OCI-LY3 (cell line): ENCODE measurements around the gene CBY2.

Experiments
- H2AFZ ChIP-seq: fragments of 200-600, 300-600 bp; shearing (Covaris generic); 2 replicates; pipeline ENCODE4 v1.6.0; 2014; ENCODE audit warnings: antibody characterized with exemption, low read depth, low read length
- H3K27ac ChIP-seq: fragments of 200-600, 300-600 bp; sonication (generic); 2 replicates; pipeline ENCODE4 v1.5.1; 2014; ENCODE audit warnings: mild to moderate bottlenecking, low read length, moderate library complexity, mixed read lengths
- H3K27me3 ChIP-seq: fragments of 200-600, 300-600 bp; sonication (generic); 2 replicates; pipeline ENCODE4 v1.6.1; 2014; ENCODE audit warnings: low read depth, low read length, mixed read lengths
- H3K36me3 ChIP-seq: fragments of 200-600, 300-600 bp; sonication (generic); replicated peaks from 2 replicates; pipeline ENCODE3; 2014; ENCODE audit warnings: low read depth, low read length, mixed read lengths
- H3K4me1 ChIP-seq: fragments of 300-600, 200-600 bp; sonication (generic); 2 replicates; pipeline ENCODE4 v1.6.1; 2014; ENCODE audit warnings: low read length, mixed read lengths
- H3K4me2 ChIP-seq: fragments of 200-600, 300-600 bp; sonication (generic); 2 replicates; pipeline ENCODE4 v1.6.1; 2014; ENCODE audit warnings: low read length, mixed read lengths
- H3K4me3 ChIP-seq: fragments of 300-600, 200-600 bp; sonication (generic); 2 replicates; pipeline ENCODE4 v1.5.1; 2014; ENCODE audit warnings: antibody characterized with exemption, mild to moderate bottlenecking, low read length, moderate library complexity
- H3K79me2 ChIP-seq: fragments of 300-600, 200-600 bp; shearing (Covaris generic); 2 replicates; pipeline ENCODE4 v1.6.1; 2014; ENCODE audit warnings: mild to moderate bottlenecking, low read length, mixed read lengths
- H3K9ac ChIP-seq: fragments of 300-600, 200-600 bp; shearing (Covaris generic); 2 replicates; pipeline ENCODE4 v1.6.0; 2014; ENCODE audit warnings: mild to moderate bottlenecking, low read length, moderate library complexity
- H3K9me3 ChIP-seq: fragments of 200-600, 300-600 bp; shearing (Covaris generic); 2 replicates; pipeline ENCODE4 v1.6.1; 2014; ENCODE audit warnings: low read length, mixed read lengths; ENCODE audit not compliant: insufficient read depth
- H4K20me1 ChIP-seq: fragments of 200-600, 300-600 bp; sonication (generic); 2 replicates; pipeline ENCODE4 v1.6.1; 2016; ENCODE audit warnings: low read length, mixed read lengths; ENCODE audit not compliant: insufficient read depth
- CTCF ChIP-seq: fragments of 200-600, 300-600 bp; sonication (generic); IDR thresholded peaks from 2 replicates; pipeline ENCODE4 v1.5.1; 2014; ENCODE audit warnings: antibody characterized with exemption, low read length, low read depth
- EZH2phosphoT487 ChIP-seq: fragments of 200-600 bp; shearing (Covaris generic); IDR thresholded peaks from 2 replicates; pipeline ENCODE4 v1.6.1; 2018; ENCODE audit warnings: antibody characterized with exemption, mixed run types, low read depth

CBY2 gene

GRCh38 chr13:45707516-45708100 lies 5.5 kb downstream of the CBY2 start:
- H3K27ac ChIP-seq: no peak overlapping the region
- H3K9ac ChIP-seq: no peak overlapping the region
- no peaks in the 10 kb centered on the region for H3K27me3 ChIP-seq
- H3K4me2 ChIP-seq: no peak overlapping the region
- no peak overlapping the region for H2AFZ ChIP-seq
- H3K79me2 ChIP-seq: no peaks in the 10 kb centered on the region
- no peaks in the 10 kb centered on the region for H4K20me1 ChIP-seq
- H3K4me1 ChIP-seq: peaks cover 25% of the 10 kb centered on the region
- TF ChIP-seq EZH2phosphoT487 (no peak), CTCF (no peak)
- H3K36me3 ChIP-seq: no peaks in the 10 kb centered on the region
- H3K4me3 ChIP-seq: no peak overlapping the region
- no peaks in the 10 kb centered on the region for H3K9me3 ChIP-seq

DNA sequence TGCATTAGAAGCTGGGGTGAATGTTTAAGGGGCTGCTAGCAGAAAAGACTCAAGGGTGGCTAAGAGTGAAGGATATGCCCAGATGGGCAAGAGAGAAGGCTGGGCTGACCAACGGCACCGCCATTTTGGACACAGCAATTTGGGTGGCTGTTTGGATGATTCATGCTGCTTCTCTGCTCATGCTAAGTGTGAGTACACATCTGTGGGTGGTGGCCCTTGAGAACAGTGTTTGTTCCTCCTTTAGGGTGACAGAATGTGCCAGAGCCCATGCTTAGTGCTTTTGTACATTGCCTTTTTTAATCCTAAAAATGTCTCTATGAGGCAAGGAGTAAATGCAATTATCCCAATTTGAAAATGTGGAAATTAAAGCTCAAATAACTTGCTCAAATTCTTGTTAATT lies 9.8 kb downstream of the CBY2 start:
- TF ChIP-seq EZH2phosphoT487: no peak
- TF ChIP-seq CTCF: no peak
- no peaks in the 10 kb centered on the region for H3K36me3 ChIP-seq
- peaks cover 1% of the 10 kb centered on the region for H3K4me1 ChIP-seq

GRCh38 chr13:45713106-45713690 lies 11.1 kb downstream of the CBY2 start:
- Histone ChIP-seq H3K4me2 (no peak overlapping the region), H3K4me1 (peaks cover 12% of the 10 kb centered on the region)

More for the DNA sequence above, 9.8 kb downstream of the CBY2 start:
- no peaks in the 10 kb centered on the region for H3K9me3 ChIP-seq
- H4K20me1 ChIP-seq: no peaks in the 10 kb centered on the region
- H3K4me2 ChIP-seq: no peak overlapping the region
- H3K79me2 ChIP-seq: no peaks in the 10 kb centered on the region
- no peak overlapping the region for H3K4me3 ChIP-seq
- no peak overlapping the region for H3K9ac ChIP-seq
- no peak overlapping the region for H2AFZ ChIP-seq
- no peaks in the 10 kb centered on the region for H3K27me3 ChIP-seq
- H3K27ac ChIP-seq: no peak overlapping the region

GRCh38 chr13:45713721-45714120 lies 11.6 kb downstream of the CBY2 start:
- Histone ChIP-seq H3K4me3 (no peak overlapping the region), H3K79me2 (no peaks in the 10 kb centered on the region), H3K4me1 (peaks cover 12% of the 10 kb centered on the region), H3K4me2 (no peak overlapping the region), H3K27ac (no peak overlapping the region), H2AFZ (no peak overlapping the region), H3K9ac (no peak overlapping the region), H3K36me3 (no peaks in the 10 kb centered on the region), H3K27me3 (no peaks in the 10 kb centered on the region), H4K20me1 (no peaks in the 10 kb centered on the region), H3K9me3 (no peaks in the 10 kb centered on the region)
- TF ChIP-seq CTCF (no peak), EZH2phosphoT487 (no peak)

More at GRCh38 chr13:45713106-45713690, 11.1 kb downstream of the CBY2 start:
- Histone ChIP-seq H4K20me1 (no peaks in the 10 kb centered on the region), H2AFZ (no peak overlapping the region), H3K9me3 (no peaks in the 10 kb centered on the region), H3K79me2 (no peaks in the 10 kb centered on the region), H3K9ac (no peak overlapping the region), H3K36me3 (no peaks in the 10 kb centered on the region), H3K27me3 (no peaks in the 10 kb centered on the region), H3K27ac (no peak overlapping the region), H3K4me3 (no peak overlapping the region)
- TF ChIP-seq EZH2phosphoT487 (no peak), CTCF (no peak)
